ENCODE results near the gene RAPGEF3.
A peak's percentile ranks its signal among the peaks of the same experiment; 100 is the strongest.

RAPGEF3 gene

DNA sequence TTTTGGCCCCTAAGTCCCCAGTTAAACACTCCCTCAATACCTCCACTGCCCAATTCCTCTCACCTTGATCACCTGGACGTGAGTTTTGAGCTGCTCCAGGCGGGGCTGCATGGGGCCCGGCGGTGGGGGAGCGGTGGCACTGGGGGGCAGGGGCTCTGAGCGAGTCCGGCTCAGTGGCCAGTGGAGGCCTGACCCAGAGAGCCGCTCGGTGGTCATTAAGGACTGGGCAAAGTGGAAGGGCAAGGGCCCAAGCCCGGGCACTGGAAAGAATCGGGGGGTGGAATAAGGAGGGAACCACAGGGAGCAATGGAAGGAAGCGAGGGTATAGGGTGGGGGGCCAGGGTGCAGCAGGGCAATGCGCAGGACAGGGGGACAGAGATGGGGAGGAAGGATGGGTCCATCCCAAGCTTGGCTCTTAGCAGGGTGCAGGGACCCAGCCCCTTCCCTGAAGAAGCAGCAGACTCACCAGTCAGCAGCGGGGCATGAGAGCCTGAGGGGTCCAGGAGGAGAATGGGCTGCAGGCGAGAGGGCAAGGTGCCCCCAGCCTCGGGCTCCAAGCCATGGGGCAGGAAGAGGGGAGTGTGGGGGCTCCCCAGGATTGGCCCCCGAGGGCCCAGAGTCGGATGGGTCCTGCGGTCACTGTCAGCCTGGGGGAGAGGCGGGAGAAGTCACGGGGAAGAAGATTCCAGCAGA is 36.6 kb upstream of the RAPGEF3 start:
- H3K4me1 Mint-ChIP-seq (ENCODE audit: low read depth), result peaks cover 18% of the 10 kb centered on the region
- H3K36me3 Mint-ChIP-seq (ENCODE audit: low read depth), result peaks cover 60% of the 10 kb centered on the region
- H3K27ac Mint-ChIP-seq, result no peak overlapping the region
- no peak overlapping the region for H3K4me3 Mint-ChIP-seq
- H3K27me3 Mint-ChIP-seq, result no peaks in the 10 kb centered on the region
- H3K9me3 Mint-ChIP-seq, result no peaks in the 10 kb centered on the region

GRCh38 chr12:47794679-47795078 is 36.0 kb upstream of the RAPGEF3 start:
- H3K4me3 Mint-ChIP-seq, result no peak overlapping the region
- H3K4me1 Mint-ChIP-seq (ENCODE audit: low read depth), result peaks cover 12% of the 10 kb centered on the region
- no peaks in the 10 kb centered on the region for H3K9me3 Mint-ChIP-seq
- H3K27ac Mint-ChIP-seq, result no peak overlapping the region
- H3K36me3 Mint-ChIP-seq (ENCODE audit: low read depth), result peaks cover 61% of the 10 kb centered on the region
- no peaks in the 10 kb centered on the region for H3K27me3 Mint-ChIP-seq

GRCh38 chr12:47793015-47793681 is 34.5 kb upstream of the RAPGEF3 start:
- peaks cover 7% of the 10 kb centered on the region for H3K4me1 Mint-ChIP-seq (ENCODE audit: low read depth)
- no peaks in the 10 kb centered on the region for H3K9me3 Mint-ChIP-seq
- peaks cover 66% of the 10 kb centered on the region for H3K36me3 Mint-ChIP-seq (ENCODE audit: low read depth)
- no peaks in the 10 kb centered on the region for H3K27me3 Mint-ChIP-seq
- no peak overlapping the region for H3K4me3 Mint-ChIP-seq
- H3K27ac Mint-ChIP-seq, result peak overlapping the region; percentile 24

DNA sequence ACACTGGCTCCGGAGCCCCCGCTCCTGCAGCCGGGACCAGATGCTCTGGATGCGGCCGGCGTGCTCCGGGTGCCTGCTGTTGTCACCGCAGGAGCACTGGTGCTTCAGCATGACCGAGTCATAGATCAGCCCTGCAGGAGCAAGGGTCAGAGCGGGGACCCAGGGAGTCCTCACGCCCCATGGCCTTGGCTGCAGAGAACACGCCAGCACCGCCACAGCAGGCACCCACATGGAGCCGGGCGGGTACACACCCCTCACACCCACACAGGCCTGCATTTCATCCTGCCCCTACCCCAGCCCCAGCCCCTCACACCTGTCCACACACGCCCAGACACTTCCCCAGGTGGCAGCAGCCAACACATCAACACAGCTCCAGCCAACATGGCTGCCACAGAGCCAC is 33.2 kb upstream of the RAPGEF3 start:
- H3K9me3 Mint-ChIP-seq, result no peaks in the 10 kb centered on the region
- no peaks in the 10 kb centered on the region for H3K27me3 Mint-ChIP-seq
- H3K27ac Mint-ChIP-seq, result no peak overlapping the region
- H3K36me3 Mint-ChIP-seq (ENCODE audit: low read depth), result peaks cover 70% of the 10 kb centered on the region
- peaks cover 20% of the 10 kb centered on the region for H3K4me1 Mint-ChIP-seq (ENCODE audit: low read depth)
- no peak overlapping the region for H3K4me3 Mint-ChIP-seq

- Mint-ChIP-seq H3K36me3 (ENCODE audit: low read depth) (peaks cover 75% of the 10 kb centered on the region), H3K27me3 (no peaks in the 10 kb centered on the region), H3K4me1 (ENCODE audit: low read depth) (peaks cover 25% of the 10 kb centered on the region), H3K4me3 (no peak overlapping the region), H3K9me3 (no peaks in the 10 kb centered on the region), H3K27ac (no peak overlapping the region)
Measured at GRCh38 chr12:47791351-47791746, 32.7 kb upstream of the RAPGEF3 start.

- H3K9me3 Mint-ChIP-seq, result no peaks in the 10 kb centered on the region
- no peaks in the 10 kb centered on the region for H3K27me3 Mint-ChIP-seq
- no peak overlapping the region for H3K4me3 Mint-ChIP-seq
- peaks cover 80% of the 10 kb centered on the region for H3K36me3 Mint-ChIP-seq (ENCODE audit: low read depth)
- peaks cover 31% of the 10 kb centered on the region for H3K4me1 Mint-ChIP-seq (ENCODE audit: low read depth)
- H3K27ac Mint-ChIP-seq, result no peak overlapping the region
Measured at GRCh38 chr12:47790676-47791350, 32.1 kb upstream of the RAPGEF3 start.

GRCh38 chr12:47789712-47790489 is 31.2 kb upstream of the RAPGEF3 start:
- peaks cover 80% of the 10 kb centered on the region for H3K36me3 Mint-ChIP-seq (ENCODE audit: low read depth)
- peaks cover 40% of the 10 kb centered on the region for H3K4me1 Mint-ChIP-seq (ENCODE audit: low read depth)
- H3K27me3 Mint-ChIP-seq, result no peaks in the 10 kb centered on the region
- H3K4me3 Mint-ChIP-seq, result no peak overlapping the region
- H3K27ac Mint-ChIP-seq, result no peak overlapping the region
- no peaks in the 10 kb centered on the region for H3K9me3 Mint-ChIP-seq

DNA sequence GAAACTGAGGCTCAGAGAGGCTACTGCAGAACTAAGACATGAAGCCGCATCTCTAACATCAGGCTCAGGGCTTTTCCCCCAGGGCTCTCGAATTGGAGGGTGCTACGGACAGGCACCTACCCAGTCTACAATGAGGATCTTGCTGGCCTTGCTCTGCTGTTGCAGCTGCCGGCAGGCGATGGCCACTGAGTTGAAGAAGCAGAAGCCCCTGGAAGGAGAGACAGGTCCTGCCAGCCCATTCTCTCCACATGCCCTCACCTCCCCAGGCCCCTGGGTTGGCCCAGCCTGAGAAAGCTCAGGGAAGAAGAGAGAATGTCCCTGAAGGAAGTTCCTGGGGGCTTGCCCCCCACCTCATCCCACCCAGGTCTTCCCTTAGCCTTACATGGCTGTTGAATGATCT is 30.5 kb upstream of the RAPGEF3 start:
- Mint-ChIP-seq H3K27ac (peak overlapping the region; percentile 26), H3K9me3 (no peaks in the 10 kb centered on the region), H3K36me3 (ENCODE audit: low read depth) (peaks cover 83% of the 10 kb centered on the region), H3K27me3 (no peaks in the 10 kb centered on the region), H3K4me1 (ENCODE audit: low read depth) (peaks cover 43% of the 10 kb centered on the region), H3K4me3 (no peak overlapping the region)

- Mint-ChIP-seq H3K27me3 (no peaks in the 10 kb centered on the region), H3K4me3 (no peak overlapping the region), H3K36me3 (ENCODE audit: low read depth) (peaks cover 76% of the 10 kb centered on the region), H3K27ac (peak overlapping the region; percentile 87), H3K4me1 (ENCODE audit: low read depth) (peaks cover 43% of the 10 kb centered on the region), H3K9me3 (no peaks in the 10 kb centered on the region)
Measured at GRCh38 chr12:47787596-47788319, 29.1 kb upstream of the RAPGEF3 start.

DNA sequence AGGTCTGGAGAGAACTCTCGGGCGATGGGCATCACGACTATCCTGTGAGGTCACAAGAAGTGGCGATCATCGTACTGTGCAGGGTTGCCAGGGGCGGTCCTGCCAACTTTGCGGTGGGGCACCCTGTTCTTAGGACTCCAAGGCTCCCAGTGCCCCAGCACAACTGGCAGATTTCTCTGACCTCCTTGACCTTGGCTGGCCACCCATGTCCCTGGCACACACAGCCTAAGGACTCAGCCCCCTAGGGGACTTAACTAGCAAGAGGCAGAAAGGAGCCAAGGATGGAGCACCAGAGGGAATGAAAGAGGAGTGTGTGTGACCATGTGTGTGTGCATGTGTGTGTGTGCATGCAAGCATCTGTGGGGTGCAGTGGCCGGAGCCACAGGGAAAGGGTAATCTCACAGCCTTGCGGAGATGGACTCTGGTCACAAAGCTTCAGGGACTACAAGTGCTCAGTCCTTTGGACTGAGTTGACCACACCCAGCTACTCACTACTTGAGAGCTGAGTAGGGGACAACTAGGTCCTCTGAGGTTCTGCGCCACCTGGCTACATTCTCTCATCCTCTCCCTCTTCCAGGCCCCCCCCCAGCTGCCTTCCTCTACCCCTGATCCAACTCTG is 28.1 kb upstream of the RAPGEF3 start:
- Mint-ChIP-seq H3K36me3 (ENCODE audit: low read depth) (peaks cover 74% of the 10 kb centered on the region), H3K27ac (peak overlapping the region; percentile 87), H3K4me1 (ENCODE audit: low read depth) (peaks cover 43% of the 10 kb centered on the region), H3K4me3 (no peak overlapping the region), H3K27me3 (no peaks in the 10 kb centered on the region), H3K9me3 (no peaks in the 10 kb centered on the region)

DNA sequence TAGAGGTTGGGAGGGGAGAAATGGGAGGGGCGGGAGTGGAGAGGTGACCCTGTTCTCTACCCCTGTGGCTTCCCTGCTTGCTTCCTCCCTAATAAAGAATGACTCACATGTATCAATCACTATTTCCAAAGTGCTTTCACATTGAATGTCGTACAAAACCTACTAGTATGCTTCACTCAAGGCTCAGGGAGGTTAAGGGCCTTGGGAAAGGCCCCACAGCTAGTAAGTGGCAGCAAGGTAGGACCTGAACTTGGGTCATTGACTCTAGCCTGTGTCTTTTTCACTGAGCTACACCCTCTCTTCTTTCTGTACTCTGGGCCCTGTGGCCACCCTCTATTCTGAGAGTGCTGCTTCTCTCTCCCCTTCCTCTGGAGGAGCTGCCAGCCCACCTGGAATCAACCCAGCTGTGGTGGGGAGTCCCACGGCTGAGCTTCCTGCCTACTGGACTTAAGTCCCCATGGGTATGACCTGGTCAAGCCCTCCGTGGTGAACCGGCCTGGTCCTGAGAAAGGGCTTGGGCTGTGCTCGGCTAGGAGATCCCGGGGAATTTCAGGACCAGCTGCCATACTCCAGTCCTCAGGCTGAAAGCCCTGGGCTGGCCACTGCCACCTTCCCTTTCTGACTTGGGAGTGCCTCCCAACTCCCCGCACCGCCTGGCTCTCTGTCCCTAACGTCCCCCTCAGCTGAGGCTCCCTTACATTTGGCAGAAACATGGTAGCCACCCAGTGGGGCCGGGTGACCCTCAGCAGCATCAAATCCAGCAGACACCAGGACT is 27.4 kb upstream of the RAPGEF3 start:
- no peaks in the 10 kb centered on the region for H3K27me3 Mint-ChIP-seq
- H3K27ac Mint-ChIP-seq, result peak overlapping the region; percentile 87
- peaks cover 72% of the 10 kb centered on the region for H3K36me3 Mint-ChIP-seq (ENCODE audit: low read depth)
- H3K4me3 Mint-ChIP-seq, result no peak overlapping the region
- no peaks in the 10 kb centered on the region for H3K9me3 Mint-ChIP-seq
- peaks cover 43% of the 10 kb centered on the region for H3K4me1 Mint-ChIP-seq (ENCODE audit: low read depth)

DNA sequence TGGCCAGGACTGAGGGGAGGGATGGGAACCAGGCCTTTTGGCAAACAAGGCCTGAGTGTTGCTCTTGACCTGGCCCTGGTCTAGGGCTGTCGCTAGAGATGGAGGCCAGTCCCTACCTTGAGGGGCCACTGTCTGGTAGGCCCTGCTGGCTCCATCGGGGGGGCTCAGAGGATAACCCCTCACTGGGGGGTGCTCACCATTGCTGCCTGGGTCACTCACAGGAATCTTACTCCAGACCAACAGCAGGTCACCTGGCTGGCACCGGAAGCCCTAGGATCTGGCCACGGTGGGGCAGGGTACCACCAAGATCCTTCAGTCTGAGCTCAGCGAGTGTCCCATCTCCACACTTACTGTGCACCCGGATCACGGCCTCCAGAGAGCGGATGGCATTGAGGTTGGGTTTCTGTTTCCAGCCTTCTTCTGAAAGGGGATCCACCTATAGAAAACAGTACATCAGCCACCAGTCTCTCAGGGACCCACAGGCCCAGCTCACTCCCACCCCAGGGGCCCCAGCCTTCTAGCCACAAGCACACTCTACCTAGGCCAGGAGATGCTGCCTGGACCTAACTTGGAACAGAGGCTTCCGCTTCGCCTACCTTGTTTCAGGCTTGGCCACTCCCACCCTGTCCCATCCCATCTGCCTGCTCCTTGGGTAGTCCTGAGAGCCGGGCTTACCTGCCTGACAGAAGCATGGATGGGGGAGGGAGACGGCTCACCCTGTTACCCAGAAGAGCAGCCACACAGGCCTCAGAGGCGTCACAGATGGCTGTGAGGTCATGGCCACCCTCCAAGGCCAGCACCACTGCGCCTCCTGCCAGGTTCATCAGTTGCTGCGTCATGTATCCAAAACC is 26.6 kb upstream of the RAPGEF3 start:
- Mint-ChIP-seq H3K36me3 (ENCODE audit: low read depth) (peaks cover 64% of the 10 kb centered on the region), H3K27ac (peak overlapping the region; percentile 87), H3K4me3 (no peak overlapping the region), H3K9me3 (no peaks in the 10 kb centered on the region), H3K4me1 (ENCODE audit: low read depth) (peaks cover 43% of the 10 kb centered on the region), H3K27me3 (no peaks in the 10 kb centered on the region)
